ENCODE data around the gene EIF4B. TPM values are rescaled to one million over a fixed set of nuclear protein-coding genes. Genes with fewer than 3 reads are reported as not detected.
"Not testable (repeated sequence)": the region's sequence is repeated elsewhere in the genome, so short reads cannot be mapped to it uniquely, and the experiment has no call there.

The EIF4B gene
- total RNA-seq, 4 donors from 2014 or later = 667 to 821 (median 740) TPM

GRCh38 chr12:52980650-52981423, 25.4 kb upstream of the EIF4B start:
- Histone ChIP-seq H3K36me3 (no peaks in the 10 kb centered on the region), H3K27ac (no peak overlapping the region), H3K27me3 (peaks cover 0 to 5% (median 4%) of the 10 kb centered on the region in 3 donors), H3K4me1 (no peaks in the 10 kb centered on the region), H3K4me3 (no peak overlapping the region), H3K9me3 (no peaks in the 10 kb centered on the region)
- DNase-seq (peak; percentile 70 to 78), ATAC-seq (peak; percentile 96 to 98)
- in situ Hi-C loops (cut with MboI; ENCODE audit: low sequenced_read_pairs in 4 of 4) = loop anchor here (5.0 to 25.0 kb wide), 5 partner anchors 94 to 594 kb away; partner anchors contain the start of gene KRT84 (in 1 of the 4)
- intact Hi-C loops (cut with DNase I; ENCODE audit: low total_unique reads) = loop anchor here (1.0 to 5.0 kb wide), 2 partner anchors 96 to 824 kb away; no protein-coding TSS in a partner anchor
- peak; percentile 82 to 89 (median 87) for TF ChIP-seq CTCF (IDR thresholded peaks at IDR 0.05 in 4 of 5, conservative IDR thresholded peaks at IDR 0.05 in 1 of 5)
- no peak for TF ChIP-seq POLR2A (IDR thresholded peaks at IDR 0.05)

- Histone ChIP-seq H3K36me3 (no peaks in the 10 kb centered on the region), H3K4me1 (no peaks in the 10 kb centered on the region), H3K27me3 (no peaks in the 10 kb centered on the region), H3K9me3 (no peaks in the 10 kb centered on the region), H3K4me3 (no peak overlapping the region), H3K27ac (no peak overlapping the region)
- no peak for DNase-seq
- TF ChIP-seq POLR2A (IDR thresholded peaks at IDR 0.05) (no peak), CTCF (IDR thresholded peaks at IDR 0.05 in 4 of 5, conservative IDR thresholded peaks at IDR 0.05 in 1 of 5) (no peak)
- intact Hi-C loops (cut with DNase I; ENCODE audit: low total_unique reads) (loop anchor here (5.0 kb wide), 1 partner anchor 827 kb away; no protein-coding TSS in a partner anchor), in situ Hi-C loops (cut with MboI; ENCODE audit: low sequenced_read_pairs in 4 of 4) (loop anchor here (5.0 to 25.0 kb wide), 5 partner anchors 97 to 597 kb away; partner anchors contain the start of gene KRT84 (in 1 of the 4))
- no peak for ATAC-seq
Observed at GRCh38 chr12:52984136-52984535, 22.1 kb upstream of the EIF4B start.

GRCh38 chr12:52988898-52989297, 17.4 kb upstream of the EIF4B start:
- intact Hi-C loops (cut with DNase I; ENCODE audit: low total_unique reads) (no loop called here), in situ Hi-C loops (cut with MboI; ENCODE audit: low sequenced_read_pairs in 4 of 4) (loop anchor here in 3 of 4 donors (10.0 to 25.0 kb wide), 3 partner anchors 104 to 602 kb away; partner anchors contain the start of gene KRT84 (in 1 of the 3))
- no peak for DNase-seq
- no peak for ATAC-seq
- Histone ChIP-seq H3K36me3 (no peaks in the 10 kb centered on the region), H3K27me3 (no peaks in the 10 kb centered on the region), H3K4me1 (no peaks in the 10 kb centered on the region), H3K9me3 (no peaks in the 10 kb centered on the region), H3K4me3 (no peak overlapping the region), H3K27ac (no peak overlapping the region)
- TF ChIP-seq POLR2A (IDR thresholded peaks at IDR 0.05) = no peak
- TF ChIP-seq CTCF (IDR thresholded peaks at IDR 0.05 in 4 of 5, conservative IDR thresholded peaks at IDR 0.05 in 1 of 5) = no peak

- no peaks in the 10 kb centered on the region for H3K36me3 ChIP-seq
- DNase-seq = no peak
- no peak overlapping the region for H3K4me3 ChIP-seq
- no peak overlapping the region for H3K27ac ChIP-seq
- intact Hi-C loops (cut with DNase I; ENCODE audit: low total_unique reads) = no loop called here
- no peaks in the 10 kb centered on the region for H3K9me3 ChIP-seq
- H3K4me1 ChIP-seq = no peaks in the 10 kb centered on the region
- no peak for ATAC-seq
- no peaks in the 10 kb centered on the region for H3K27me3 ChIP-seq
- in situ Hi-C loops (cut with MboI; ENCODE audit: low sequenced_read_pairs in 4 of 4) = loop anchor here in 2 of 4 donors (25.0 kb wide), 2 partner anchors 403 to 603 kb away; partner anchors contain the start of gene KRT84 (in 1 of the 2)
- no peak for TF ChIP-seq CTCF (IDR thresholded peaks at IDR 0.05 in 4 of 5, conservative IDR thresholded peaks at IDR 0.05 in 1 of 5)
- no peak for TF ChIP-seq POLR2A (IDR thresholded peaks at IDR 0.05)
Observed at GRCh38 chr12:52990206-52990605, 16.1 kb upstream of the EIF4B start.

- ATAC-seq; H3K36me3 ChIP-seq; H3K9me3 ChIP-seq; H3K27me3 ChIP-seq; intact Hi-C loops (cut with DNase I; ENCODE audit: low total_unique reads); DNase-seq; H3K4me3 ChIP-seq; H3K4me1 ChIP-seq; H3K27ac ChIP-seq: not testable (repeated sequence)
- in situ Hi-C loops (cut with MboI; ENCODE audit: low sequenced_read_pairs in 4 of 4) = loop anchor here in 2 of 4 donors (25.0 kb wide), 2 partner anchors 405 to 605 kb away; partner anchors contain the start of gene KRT84 (in 1 of the 2)
Observed at GRCh38 chr12:52992240-52992639, 14.0 kb upstream of the EIF4B start.

Measured in gastrocnemius medialis (tissue), 4 donors.